ENCODE measurements around the gene TAF1.

DNA sequence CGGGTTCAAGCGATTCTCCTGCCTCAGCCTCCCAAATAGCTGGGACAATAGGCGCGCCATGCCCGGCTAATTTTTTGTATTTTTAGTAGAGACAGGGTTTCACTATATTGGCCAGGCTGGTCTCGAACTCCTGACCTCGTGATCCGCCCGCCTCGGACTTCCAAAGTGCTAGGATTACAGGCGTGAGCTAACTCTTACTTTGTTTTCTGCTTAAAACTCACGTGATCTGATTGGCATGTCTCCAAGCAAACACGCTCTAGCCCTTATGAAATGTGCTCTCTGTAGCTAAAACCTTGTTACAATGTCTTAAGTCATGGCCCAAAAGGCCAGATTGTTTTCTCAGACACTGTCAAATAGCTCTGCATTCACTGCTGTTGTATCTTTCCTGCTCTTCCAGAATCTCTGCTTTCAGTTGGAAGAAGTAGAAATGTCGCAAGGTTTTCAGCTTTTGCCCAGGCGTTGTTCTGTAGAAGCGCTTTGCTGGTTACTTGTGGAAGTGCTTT lies 127.0 kb downstream of the TAF1 start:
- TF ChIP-seq CTCF (conservative IDR thresholded peaks at IDR 0.05; ENCODE audit: low read length) = no peak
- no peak for TF ChIP-seq EZH2phosphoT487 (IDR thresholded peaks at IDR 0.05; ENCODE audit: borderline replicate concordance)

Data from Loucy (cell line).